B cell (primary cell): ENCODE results near the gene SHC4. TPM values are rescaled to one million over a fixed set of nuclear protein-coding genes. Genes with fewer than 3 reads are reported as not detected.

Experiments
- ATAC-seq: fragments of 200-7000 bp; cut with Tn5 transposase; one replicate; pipeline ENCODE4 v1.10.0; 2021; ENCODE audit warnings: low read depth, mild to moderate bottlenecking, moderate number of reproducible peaks, moderate library complexity
- CTCF ChIA-PET: fragments of 350-600 bp; sonication (Branson Sonifier 250); formaldehyde crosslinking; loops from one replicate; lab custom pipeline; 2021; ENCODE audit warnings: antibody characterized with exemption, inconsistent platforms; lab: Charles Lee
- POLR2A ChIA-PET: fragments of 350-600 bp; sonication (Branson Sonifier 250); formaldehyde crosslinking; loops from one replicate; lab custom pipeline; 2021; ENCODE audit warnings: antibody characterized with exemption; lab: Charles Lee
- DNase-seq: peaks from one replicate; pipeline ENCODE4 v3.0.0; 2013
- H2AFZ ChIP-seq: 2 replicates; pipeline ENCODE4 v1.6.1; 2012; ENCODE audit warnings: mild to moderate bottlenecking, low read depth, low read length; ENCODE audit not compliant: insufficient read depth, poor library complexity, severe bottlenecking
- H3K27ac ChIP-seq, 2 donors: 1 replicate in 1 of 2; 2 replicates in 1 of 2; pipeline ENCODE4 v1.5.1; 2012 to 2013; ENCODE audit warnings: low read length in 2 of 2, mild to moderate bottlenecking in 2 of 2, moderate library complexity in 1 of 2
- H3K27me3 ChIP-seq, 4 experiments: fragments of 200-600 bp in 1 of 4; sonication (generic) in 1 of 4; replicated peaks in 1 of 4; 1 replicate in 2 of 4; 2 replicates in 2 of 4; pipeline versions ENCODE4 v1.6.1 to v1.7.0; 2013 to 2016; ENCODE audit warnings: low read length in 3 of 4, mild to moderate bottlenecking in 2 of 4, mixed read lengths in 1 of 4, moderate library complexity in 1 of 4; ENCODE audit not compliant: insufficient read depth in 4 of 4, control insufficient read depth in 3 of 4; ENCODE audit errors: control extremely low read depth in 1 of 4
- H3K36me3 ChIP-seq, 2 experiments: replicated peaks in 1 of 2; 1 replicate in 1 of 2; 2 replicates in 1 of 2; pipeline versions ENCODE4 v1.6.1 to v1.7.1; 2013; ENCODE audit warnings: low read length in 1 of 2; ENCODE audit not compliant: insufficient read depth in 2 of 2, control insufficient read depth in 1 of 2; ENCODE audit errors: control extremely low read depth in 1 of 2, extremely low read depth in 1 of 2
- H3K4me1 ChIP-seq, 2 donors: fragments of 200-600 bp in 1 of 2; sonication (generic) in 1 of 2; 1 replicate in 1 of 2; 2 replicates in 1 of 2; pipeline versions ENCODE4 v1.5.1 to v1.6.1; 2013 to 2017; ENCODE audit warnings: low read length in 2 of 2; ENCODE audit not compliant: control insufficient read depth in 2 of 2, insufficient read depth in 2 of 2
- H3K4me2 ChIP-seq: replicated peaks from 2 replicates; pipeline ENCODE3; 2012; ENCODE audit warnings: mild to moderate bottlenecking, low read depth, low read length; ENCODE audit not compliant: poor library complexity, severe bottlenecking
- H3K4me3 ChIP-seq, 5 experiments: fragments of 200-600 bp in 1 of 5; sonication (generic) in 1 of 5; 1 replicate in 3 of 5; 2 replicates in 2 of 5; pipeline versions ENCODE4 v1.5.1 to v1.7.0; 2011 to 2016; ENCODE audit warnings: low read length in 4 of 5, mild to moderate bottlenecking in 4 of 5, low read depth in 2 of 5, control low read depth in 1 of 5, moderate library complexity in 1 of 5; ENCODE audit not compliant: insufficient read depth in 1 of 5; ENCODE audit errors: control extremely low read depth in 1 of 5, extremely low read depth in 1 of 5
- H3K79me2 ChIP-seq: fragments of 200-600 bp; sonication (generic); one replicate; pipeline ENCODE4 v1.6.0; 2016; ENCODE audit warnings: low read length; ENCODE audit not compliant: control insufficient read depth, insufficient read depth
- H3K9ac ChIP-seq: fragments of 200-600 bp; sonication (generic); 2 replicates; pipeline ENCODE4 v1.6.1; 2017; ENCODE audit warnings: mild to moderate bottlenecking, low read length, moderate library complexity
- H3K9me3 ChIP-seq, 3 donors: one replicate each; pipeline versions ENCODE4 v1.6.1 to v1.7.1; 2013; ENCODE audit warnings: low read length in 2 of 3; ENCODE audit not compliant: control insufficient read depth in 2 of 3, insufficient read depth in 1 of 3; ENCODE audit errors: control extremely low read depth in 1 of 3
- H4K20me1 ChIP-seq: 2 replicates; pipeline ENCODE4 v1.6.0; 2012; ENCODE audit warnings: mild to moderate bottlenecking, low read length; ENCODE audit not compliant: insufficient read depth, control insufficient read depth, poor library complexity, severe bottlenecking
- H3K27ac Mint-ChIP-seq: one replicate; pipeline ENCODE4 v1.8.0; 2021; ENCODE audit warnings: mixed read lengths
- H3K27me3 Mint-ChIP-seq: one replicate; pipeline ENCODE4 v1.8.0; 2021; ENCODE audit warnings: mixed read lengths
- H3K4me1 Mint-ChIP-seq: one replicate; pipeline ENCODE4 v1.8.0; 2021; ENCODE audit warnings: mixed read lengths
- H3K4me3 Mint-ChIP-seq: one replicate; pipeline ENCODE4 v1.8.0; 2021; ENCODE audit warnings: mixed read lengths
- H3K9me3 Mint-ChIP-seq: one replicate; pipeline ENCODE4 v1.8.0; 2022; ENCODE audit warnings: mixed read lengths; ENCODE audit not compliant: insufficient read depth
- CTCF ChIP-seq: fragments of 200-600 bp; IDR thresholded peaks from one replicate; pipeline ENCODE4 v1.8.0; 2022; ENCODE audit warnings: antibody characterized with exemption, mild to moderate bottlenecking
- EZH2 ChIP-seq: IDR thresholded peaks from 2 replicates; pipeline ENCODE4 v1.6.1; 2012; ENCODE audit warnings: borderline replicate concordance, low read depth, mild to moderate bottlenecking, moderate library complexity, low read length; ENCODE audit not compliant: insufficient read depth, poor library complexity, severe bottlenecking
- WGBS: methylation state at CpG from one replicate; pipeline ENCODE4 v1.1.5; 2013; ENCODE audit warnings: missing lambda C conversion rate; ENCODE audit not compliant: insufficient coverage; 5-methylcytosine and 5-hydroxymethylcytosine counted together
- intact Hi-C: fragments of 100-400 bp; cut with micrococcal nuclease; formaldehyde crosslinking; loops from one replicate; pipeline ENCODE4 v1.10.0; 2022
- polyA plus RNA-seq: library from polyadenylated mRNA; depleted of rRNA; stranded (reverse); fragments of >200 nt; gene quantifications from 2 replicates; pipeline ENCODE4 v1.2.3, GENCODE V29; 2012
- total RNA-seq, 2 donors: library from RNA; stranded (reverse); fragments of 120-200 nt in 1 of 2; gene quantifications; 1 replicate in 1 of 2; 2 replicates in 1 of 2; pipeline versions ENCODE4 v1.2.3 to v1.2.4, GENCODE V29; 2013 to 2022

SHC4 gene
- total and polyA plus RNA-seq, 2 donors (not counting 1 experiment from before 2014, with no cell fraction given): 0.04 to 0.69 TPM

- no peak overlapping the region for H3K9ac ChIP-seq
- WGBS: no CpG with 5 or more reads among the region's 2 CpGs
- H3K27ac Mint-ChIP-seq: no peak overlapping the region
- H4K20me1 ChIP-seq: no peaks in the 10 kb centered on the region
- ChIA-PET POLR2A (no interaction called here), CTCF (no interaction called here)
- ATAC-seq: no peak
- no peak overlapping the region for H3K4me3 ChIP-seq
- no peaks in the 10 kb centered on the region for H3K27me3 Mint-ChIP-seq
- no peaks in the 10 kb centered on the region for H3K4me1 ChIP-seq
- H3K9me3 ChIP-seq: no peaks in the 10 kb centered on the region
- intact Hi-C loops: no loop called here
- no peak for DNase-seq
- peaks cover 2 to 24% of the 10 kb centered on the region in 2 experiments for H3K36me3 ChIP-seq
- H3K79me2 ChIP-seq: no peaks in the 10 kb centered on the region
- H3K9me3 Mint-ChIP-seq: no peaks in the 10 kb centered on the region
- no peak overlapping the region for H3K4me3 Mint-ChIP-seq
- H3K27ac ChIP-seq: no peak overlapping the region
- no peak for TF ChIP-seq EZH2
- no peaks in the 10 kb centered on the region for H3K4me1 Mint-ChIP-seq
- H3K4me2 ChIP-seq: no peak overlapping the region
- no peak overlapping the region for H2AFZ ChIP-seq
- no peaks in the 10 kb centered on the region for H3K27me3 ChIP-seq
Measured at GRCh38 chr15:48785712-48786111, 178.0 kb downstream of the SHC4 start.

- ChIA-PET CTCF (no interaction called here), POLR2A (no interaction called here)
- no peak overlapping the region for H3K9ac ChIP-seq
- no peak overlapping the region for H3K4me3 ChIP-seq
- no peak for TF ChIP-seq EZH2
- no peak for TF ChIP-seq CTCF
- peaks cover 2 to 29% of the 10 kb centered on the region in 2 experiments for H3K36me3 ChIP-seq
- Mint-ChIP-seq H3K27me3 (no peaks in the 10 kb centered on the region), H3K27ac (no peak overlapping the region), H3K4me3 (no peak overlapping the region), H3K4me1 (no peaks in the 10 kb centered on the region), H3K9me3 (no peaks in the 10 kb centered on the region)
- H3K27me3 ChIP-seq: no peaks in the 10 kb centered on the region
- H3K79me2 ChIP-seq: no peaks in the 10 kb centered on the region
- DNase-seq: no peak
- no peak overlapping the region for H3K4me2 ChIP-seq
- intact Hi-C loops: no loop called here
- no peak for ATAC-seq
- H3K9me3 ChIP-seq: no peaks in the 10 kb centered on the region
- no peak overlapping the region for H2AFZ ChIP-seq
- H3K4me1 ChIP-seq: no peaks in the 10 kb centered on the region
- H4K20me1 ChIP-seq: no peaks in the 10 kb centered on the region
- 94% methylated on average over 3 of the region's 3 CpGs for WGBS
- H3K27ac ChIP-seq: no peak overlapping the region
Measured at GRCh38 chr15:48785195-48785594, 178.5 kb downstream of the SHC4 start.
